ENCODE data around the gene MT1A. TPM values are rescaled to one million over a fixed set of nuclear protein-coding genes. Genes with fewer than 3 reads are reported as not detected.
A peak's percentile ranks its signal among the peaks of the same experiment; 100 is the strongest.

The MT1A gene
- total RNA-seq, 1 donor from 2014 or later = not detected

GRCh38 chr16:56625943-56626654 lies 12.4 kb upstream of the MT1A start:
- Mint-ChIP-seq H3K9me3 (no peaks in the 10 kb centered on the region), H3K4me3 (peak overlapping the region; percentile 70), H3K36me3 (ENCODE audit: low read depth) (no peaks in the 10 kb centered on the region), H3K27ac (no peak overlapping the region), H3K27me3 (peaks cover 30% of the 10 kb centered on the region), H3K4me1 (peaks cover 35% of the 10 kb centered on the region)
- ATAC-seq (ENCODE audit: low read depth) (no peak), DNase-seq (no peak)
- POLR2A ChIA-PET = interaction anchor here (1.0 kb wide), 1 partner anchor 17 kb away, joined by 3 read pairs; no protein-coding TSS in a partner anchor
- CTCF ChIA-PET = interaction anchor here (1.1 kb wide), 1 partner anchor 18 kb away, joined by 3 read pairs; no protein-coding TSS in a partner anchor
- TF ChIP-seq CTCF (IDR thresholded peaks at IDR 0.05) = no peak
- intact Hi-C loops (cut with micrococcal nuclease) = loop anchor here (1.0 kb wide), 1 partner anchor 18 kb away; the partner anchor contains the start of gene MT2A

- CTCF ChIA-PET = interaction anchor here (1.1 kb wide), 1 partner anchor 17 kb away, joined by 3 read pairs; no protein-coding TSS in a partner anchor
- H3K27ac Mint-ChIP-seq = no peak overlapping the region
- H3K4me3 Mint-ChIP-seq = no peak overlapping the region
Observed at GRCh38 chr16:56626685-56627084, 11.8 kb upstream of the MT1A start.

GRCh38 chr16:56628486-56629350 lies 9.7 kb upstream of the MT1A start:
- intact Hi-C loops (cut with micrococcal nuclease) = no loop called here
- no peaks in the 10 kb centered on the region for H3K36me3 Mint-ChIP-seq (ENCODE audit: low read depth)
- H3K27me3 Mint-ChIP-seq = peaks cover 40% of the 10 kb centered on the region
- peaks cover 49% of the 10 kb centered on the region for H3K4me1 Mint-ChIP-seq
- H3K9me3 Mint-ChIP-seq = no peaks in the 10 kb centered on the region
- ATAC-seq (ENCODE audit: low read depth) = no peak
- H3K27ac Mint-ChIP-seq = no peak overlapping the region
- H3K4me3 Mint-ChIP-seq = no peak overlapping the region
- DNase-seq = no peak
- POLR2A ChIA-PET = no interaction called here
- CTCF ChIA-PET = no interaction called here
- no peak for TF ChIP-seq CTCF (IDR thresholded peaks at IDR 0.05)

More at GRCh38 chr16:56626685-56627084, 11.8 kb upstream of the MT1A start:
- intact Hi-C loops (cut with micrococcal nuclease) = no loop called here
- no peak for TF ChIP-seq CTCF (IDR thresholded peaks at IDR 0.05)
- POLR2A ChIA-PET = no interaction called here
- ATAC-seq (ENCODE audit: low read depth) (no peak), DNase-seq (no peak)
- Mint-ChIP-seq H3K9me3 (no peaks in the 10 kb centered on the region), H3K36me3 (ENCODE audit: low read depth) (no peaks in the 10 kb centered on the region), H3K4me1 (peaks cover 38% of the 10 kb centered on the region), H3K27me3 (peaks cover 31% of the 10 kb centered on the region)

- no peak for TF ChIP-seq CTCF (IDR thresholded peaks at IDR 0.05)
- ATAC-seq (ENCODE audit: low read depth) = no peak
- no peaks in the 10 kb centered on the region for H3K9me3 Mint-ChIP-seq
- CTCF ChIA-PET = interaction anchor here (1.1 to 1.7 kb wide), 4 partner anchors 19 to 72 kb away, joined by 3 to 6 read pairs (median 4); partner anchors contain the start of gene MT2A
- no peak overlapping the region for H3K4me3 Mint-ChIP-seq
- H3K27ac Mint-ChIP-seq = peak overlapping the region; percentile 64
- peaks cover 43% of the 10 kb centered on the region for H3K27me3 Mint-ChIP-seq
- POLR2A ChIA-PET = interaction anchor here (1.0 to 1.3 kb wide), 4 partner anchors 11 to 54 kb away, joined by 3 to 6 read pairs (median 4); partner anchors contain the start of gene MT2A
- intact Hi-C loops (cut with micrococcal nuclease) = no loop called here
- DNase-seq = no peak
- H3K4me1 Mint-ChIP-seq = peaks cover 47% of the 10 kb centered on the region
- H3K36me3 Mint-ChIP-seq (ENCODE audit: low read depth) = no peaks in the 10 kb centered on the region
Observed at GRCh38 chr16:56629531-56629930, 8.9 kb upstream of the MT1A start.
